Heart left ventricle (tissue), 16 donors: ENCODE data around the gene FLNB. TPM values are rescaled to one million over a fixed set of nuclear protein-coding genes. Genes with fewer than 3 reads are reported as not detected.

Experiments used
- ATAC-seq, 4 donors: fragments of 200-7000 bp; cut with Tn5 transposase; one replicate each; pipeline ENCODE4 v1.9.1; 2020 to 2022; ENCODE audit warnings: moderate library complexity in 4 of 4, mild to moderate bottlenecking in 3 of 4, moderate number of reproducible peaks in 1 of 4
- DNase-seq, 5 donors: peaks; one replicate each; pipeline ENCODE4 v3.0.0-alpha.2; 2020
- H3K27ac ChIP-seq, 12 donors: fragments of 200-600 bp; sonication (generic) in 4 of 12; one replicate each; pipeline versions ENCODE4 v1.5.0 to v1.8.0; 2016 to 2022; ENCODE audit warnings: mild to moderate bottlenecking in 2 of 12
- H3K27me3 ChIP-seq, 9 donors: fragments of 200-600 bp; sonication (generic) in 2 of 9; one replicate each; pipeline versions ENCODE4 v1.5.1 to v1.8.0; 2016 to 2022; ENCODE audit warnings: mild to moderate bottlenecking in 3 of 9
- H3K36me3 ChIP-seq, 9 donors: fragments of 200-600 bp; sonication (generic) in 2 of 9; one replicate each; pipeline versions ENCODE4 v1.5.0 to v1.8.0; 2018 to 2022; ENCODE audit warnings: mild to moderate bottlenecking in 2 of 9
- H3K4me1 ChIP-seq, 12 donors: fragments of 200-600 bp; sonication (generic) in 4 of 12; one replicate each; pipeline versions ENCODE4 v1.5.0 to v1.8.0; 2016 to 2022; ENCODE audit warnings: mild to moderate bottlenecking in 3 of 12
- H3K4me3 ChIP-seq, 12 donors: fragments of 200-600 bp; sonication (generic) in 4 of 12; one replicate each; pipeline versions ENCODE4 v1.5.0 to v1.8.0; 2017 to 2022; ENCODE audit warnings: mild to moderate bottlenecking in 9 of 12, moderate library complexity in 4 of 12
- H3K9me3 ChIP-seq, 12 donors: fragments of 200-600 bp; sonication (generic) in 4 of 12; one replicate each; pipeline versions ENCODE4 v1.5.0 to v1.8.0; 2016 to 2022; ENCODE audit warnings: mild to moderate bottlenecking in 1 of 12
- CTCF ChIP-seq, 12 donors: fragments of 200-600 bp; sonication (generic) in 4 of 12; IDR thresholded peaks; one replicate each; pipeline versions ENCODE4 v1.5.0 to v1.8.0; 2018 to 2022; ENCODE audit warnings: antibody characterized with exemption in 12 of 12, mild to moderate bottlenecking in 5 of 12
- POLR2A ChIP-seq, 2 donors: fragments of 450-650 bp; IDR thresholded peaks; one replicate each; pipeline ENCODE4 v1.6.1; 2017; ENCODE audit warnings: antibody characterized with exemption in 2 of 2, mild to moderate bottlenecking in 2 of 2, moderate library complexity in 2 of 2
- WGBS, 4 donors: extraction: QIAGEN DNeasy Blood & Tissue Kit in 2 of 4; methylation state at CpG; one replicate each; pipeline versions ENCODE4 v1.1.5 to v1.1.7; 2013 to 2018; 5-methylcytosine and 5-hydroxymethylcytosine counted together
- intact Hi-C, 10 donors: fragments of 100-400 bp; cut with DNase I; formaldehyde crosslinking; loops; one replicate each; pipeline versions ENCODE4 v1.11.1 to v1.14.2; 2022
- polyA plus RNA-seq, 2 donors: library from polyadenylated mRNA; stranded (reverse); fragments of 200-250 nt; gene quantifications; one replicate each; pipeline ENCODE4 v1.2.3, GENCODE V29; 2013
- total RNA-seq, 9 donors: library from RNA; depleted of rRNA in 2 of 9; stranded (reverse); fragments of >200 nt in 2 of 9; fragmentation: NEBNext Ultra II Directional in 3 of 9; extraction: Animal tissue kit (Norgen Biotek cat#: 25700) in 3 of 9; gene quantifications; one replicate each; pipeline versions ENCODE4 v1.1.0 to v1.2.4, GENCODE V29; 2016 to 2023
- donor health status: ischemic (EF 13 %, LVEDD 7.1; RV severe dilation, severe dysfunction).
- donor health status: healthy with polysubstance abuse.
- donor health status: DM: no; HTN: yes; CAD: no.
- donor health status: DM: no; HTN: no; CAD: no.
- donor health status: ischemic (EF 25% LVEDD 6.9; RV normal size, moderate dysfunction).
- donor health status: ischemic (EF 25% LVEDD 5.7; RV mildly dilated, moderate dysfunction).
- donor health status: healthy.
- donor health status: DM: yes; HTN: yes; CAD: no.
- donor health status: ischemic (EF 35%, LVEDD 5.7; RV mildly dilated, moderate dysfunction).
- donor health status: nonischemic (EF 11% LVEDD 7.7; RV severe dilation, severe dysfunction).
- donor health status: DM: yes; HTN: yes; CAD: no.
- donor health status: PGD.
- donor health status: ischemic (EF 29% LVEDD 5.4; RV normal size, mild dysfunction).
- donor health status: nonischemic (EF 23%, LVEDD 6.1; RV moderate dilation, normal function).

Gene FLNB
- total and polyA plus RNA-seq, 11 donors = 30.5 to 75.6 (median 40.6) TPM

- H3K27me3 ChIP-seq = no peaks in the 10 kb centered on the region
- no peaks in the 10 kb centered on the region for H3K9me3 ChIP-seq
- DNase-seq (no peak), ATAC-seq (no peak)
- TF ChIP-seq POLR2A (IDR thresholded peaks at IDR 0.05) (no peak), CTCF (IDR thresholded peaks at IDR 0.05) (no peak)
- intact Hi-C loops = loop anchor here in 4 of 10 donors (5.0 to 10.0 kb wide), 4 partner anchors 52 to 275 kb away; partner anchors contain the start of gene FLNB (in 1 of the 4)
- no peak overlapping the region for H3K4me3 ChIP-seq
- peak overlapping the region in 1 of 12 donors; percentile 31 for H3K27ac ChIP-seq
- H3K4me1 ChIP-seq = peaks cover 0 to 50% (median 23%) of the 10 kb centered on the region in 12 donors
- H3K36me3 ChIP-seq = peaks cover 0 to 45% (median 26%) of the 10 kb centered on the region in 9 donors
- 90 to 95% (median 93%) methylated on average over 6 to 9 of the region's 9 CpGs for WGBS, 4 donors
Observed at GRCh38 chr3:58169371-58169770, 161.1 kb downstream of the FLNB start.

DNA sequence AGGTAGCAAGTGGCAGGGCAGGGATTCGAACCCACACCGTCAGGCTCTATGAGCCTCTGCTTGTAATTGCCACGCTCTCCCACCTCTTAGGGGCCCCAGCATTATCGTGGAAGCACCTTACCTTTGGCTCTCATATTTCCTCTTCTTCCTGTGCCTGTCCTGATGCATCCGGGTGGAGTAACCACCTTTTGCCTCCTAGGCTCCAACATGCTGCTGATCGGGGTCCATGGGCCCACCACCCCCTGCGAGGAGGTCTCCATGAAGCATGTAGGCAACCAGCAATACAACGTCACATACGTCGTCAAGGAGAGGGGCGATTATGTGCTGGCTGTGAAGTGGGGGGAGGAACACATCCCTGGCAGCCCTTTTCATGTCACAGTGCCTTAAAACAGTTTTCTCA is 162.2 kb downstream of the FLNB start:
- H3K27me3 ChIP-seq = no peaks in the 10 kb centered on the region
- H3K36me3 ChIP-seq = peaks cover 0 to 42% (median 26%) of the 10 kb centered on the region in 9 donors
- intact Hi-C loops = loop anchor here in 3 of 10 donors (5.0 to 10.0 kb wide), 3 partner anchors 163 to 364 kb away; partner anchors contain the start of genes ACOX2 (in 2 of the 3) and FLNB (in 2 of the 3)
- H3K9me3 ChIP-seq = no peaks in the 10 kb centered on the region
- WGBS, 4 donors = 83 to 93% (median 87%) methylated on average over 11 of the region's 11 CpGs
- DNase-seq (no peak), ATAC-seq (no peak)
- peaks cover 0 to 50% (median 24%) of the 10 kb centered on the region in 12 donors for H3K4me1 ChIP-seq
- no peak overlapping the region for H3K27ac ChIP-seq
- no peak overlapping the region for H3K4me3 ChIP-seq
- no peak for TF ChIP-seq CTCF (IDR thresholded peaks at IDR 0.05)
- TF ChIP-seq POLR2A (IDR thresholded peaks at IDR 0.05) = no peak

- no peaks in the 10 kb centered on the region for H3K9me3 ChIP-seq
- TF ChIP-seq CTCF (IDR thresholded peaks at IDR 0.05) = no peak
- no peak for TF ChIP-seq POLR2A (IDR thresholded peaks at IDR 0.05)
- peaks cover 0 to 51% (median 28%) of the 10 kb centered on the region in 12 donors for H3K4me1 ChIP-seq
- WGBS, 4 donors = 91 to 96% (median 94%) methylated on average over 9 of the region's 9 CpGs
- H3K4me3 ChIP-seq = no peak overlapping the region
- peaks cover 0 to 37% (median 26%) of the 10 kb centered on the region in 9 donors for H3K36me3 ChIP-seq
- intact Hi-C loops = loop anchor here in 3 of 10 donors (5.0 to 10.0 kb wide), 3 partner anchors 164 to 364 kb away; partner anchors contain the start of genes ACOX2 (in 2 of the 3) and FLNB (in 2 of the 3)
- DNase-seq = no peak
- H3K27me3 ChIP-seq = no peaks in the 10 kb centered on the region
- no peak for ATAC-seq
- H3K27ac ChIP-seq = peak overlapping the region in 1 of 12 donors; percentile 49
Observed at GRCh38 chr3:58171126-58171525, 162.9 kb downstream of the FLNB start.

- Histone ChIP-seq H3K27me3 (no peaks in the 10 kb centered on the region), H3K36me3 (peaks cover 0 to 36% (median 26%) of the 10 kb centered on the region in 9 donors), H3K27ac (peak overlapping the region in 3 of 12 donors; percentile 35 to 47 (median 43)), H3K9me3 (no peaks in the 10 kb centered on the region), H3K4me1 (peaks cover 0 to 51% (median 27%) of the 10 kb centered on the region in 12 donors), H3K4me3 (no peak overlapping the region)
- 61 to 71% (median 67%) methylated on average over 14 of the region's 14 CpGs for WGBS, 4 donors
- intact Hi-C loops = loop anchor here in 4 of 10 donors (2.0 to 10.0 kb wide), 4 partner anchors 164 to 362 kb away; partner anchors contain the start of genes FLNB (in 3 of the 4) and ACOX2 (in 2 of the 4)
- ATAC-seq (peak in 1 of 4 donors; percentile 3), DNase-seq (no peak)
- TF ChIP-seq POLR2A (IDR thresholded peaks at IDR 0.05) (no peak), CTCF (IDR thresholded peaks at IDR 0.05) (no peak)
Observed at GRCh38 chr3:58173029-58173668, 164.9 kb downstream of the FLNB start.
